CD4-positive, alpha-beta T cell treated with Interleukin-4 for 1 hour (primary cell): Measurements from ENCODE around the gene SLC7A6.

ENCODE experiments used
- DNase-seq, 2 donors: peaks; one replicate each; pipeline ENCODE4 v3.0.0-alpha.2; 2020 to 2022

SLC7A6 gene

GRCh38 chr16:68235108-68235886, 29.0 kb upstream of the SLC7A6 start:
- DNase-seq = no peak

GRCh38 chr16:68235887-68236136, 28.5 kb upstream of the SLC7A6 start, which contains the start of gene ESRP2:
ESRP2 (minus strand) TSS chr16:68236127; CDS start chr16:68236045, 82 bp downstream.
- no peak for DNase-seq

- peak; percentile 42 to 58 for DNase-seq
Measured at GRCh38 chr16:68236137-68236825, 28.0 kb upstream of the SLC7A6 start.

GRCh38 chr16:68236826-68237242, 27.5 kb upstream of the SLC7A6 start:
- no peak for DNase-seq

GRCh38 chr16:68237243-68238028, 26.9 kb upstream of the SLC7A6 start:
- peak; percentile 89 to 93 for DNase-seq

GRCh38 chr16:68238029-68238345, 26.3 kb upstream of the SLC7A6 start:
- no peak for DNase-seq

GRCh38 chr16:68242085-68242484, 22.2 kb upstream of the SLC7A6 start:
- DNase-seq = no peak

GRCh38 chr16:68242926-68243858, 21.1 kb upstream of the SLC7A6 start:
- no peak for DNase-seq

- no peak for DNase-seq
Measured at GRCh38 chr16:68244481-68244902, 19.8 kb upstream of the SLC7A6 start.

- peak; percentile 94 to 98 for DNase-seq
Measured at GRCh38 chr16:68244903-68245853, 19.1 kb upstream of the SLC7A6 start, which contains the start of gene PLA2G15. PLA2G15 (plus strand) TSS chr16:68245373; CDS start chr16:68245427, 54 bp downstream.

- no peak for DNase-seq
Measured at GRCh38 chr16:68246121-68246520, 18.2 kb upstream of the SLC7A6 start.

GRCh38 chr16:68246666-68247065, 17.7 kb upstream of the SLC7A6 start:
- DNase-seq = no peak

- DNase-seq = peak in 1 of 2 donors; percentile 34
Measured at GRCh38 chr16:68247400-68247799, 16.9 kb upstream of the SLC7A6 start.

GRCh38 chr16:68247932-68248331, 16.4 kb upstream of the SLC7A6 start:
- no peak for DNase-seq

GRCh38 chr16:68249371-68249770, 15.0 kb upstream of the SLC7A6 start:
- DNase-seq = no peak

GRCh38 chr16:68250951-68251350, 13.4 kb upstream of the SLC7A6 start:
- no peak for DNase-seq

GRCh38 chr16:68251832-68252231, 12.5 kb upstream of the SLC7A6 start:
- no peak for DNase-seq

- DNase-seq = no peak
Measured at GRCh38 chr16:68252383-68252782, 11.9 kb upstream of the SLC7A6 start.

- no peak for DNase-seq
Measured at GRCh38 chr16:68253721-68254120, 10.6 kb upstream of the SLC7A6 start.

- no peak for DNase-seq
Measured at GRCh38 chr16:68255712-68256111, 8.6 kb upstream of the SLC7A6 start.

GRCh38 chr16:68257251-68257905, 6.9 kb upstream of the SLC7A6 start:
- peak in 1 of 2 donors; percentile 43 for DNase-seq
